Testis (tissue), 2 donors: ENCODE results near the gene PAPPA.

Source experiments
- POLR2A ChIP-seq: fragments of 450-650 bp; IDR thresholded peaks from one replicate; pipeline ENCODE4 v1.6.1; 2017; ENCODE audit warnings: antibody characterized with exemption, mild to moderate bottlenecking, moderate library complexity
- TF ChIP-seq, protein P1 (sequence below), 3 experiments: fragments of 450-650 bp in 2 of 3; fragments of 200-600 bp in 1 of 3; sonication (generic) in 1 of 3; IDR thresholded peaks; one replicate each; pipeline ENCODE4 v1.5.1; 2016 to 2019; ENCODE audit warnings: antibody characterized with exemption in 3 of 3, mild to moderate bottlenecking in 2 of 3, moderate library complexity in 1 of 3

DNA sequence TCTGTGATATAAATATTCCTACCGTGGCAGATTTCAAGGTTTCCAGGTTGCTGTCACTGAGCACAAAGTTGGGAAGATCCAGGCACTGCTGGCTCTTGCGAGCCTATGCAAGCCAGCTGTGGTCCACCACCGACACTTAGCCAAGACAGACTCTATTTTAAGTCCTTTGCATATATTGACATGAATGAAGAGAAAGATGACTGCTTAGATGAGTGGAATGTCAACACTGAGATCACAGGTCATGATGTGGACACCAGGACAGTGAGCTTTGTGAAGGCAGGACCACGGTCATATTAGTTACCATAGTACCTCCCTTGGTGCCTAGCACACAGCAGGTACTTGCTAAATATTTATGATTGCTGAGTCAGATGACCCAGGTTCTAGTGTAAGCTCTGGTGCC lies 217.0 kb downstream of the PAPPA start:
- TF ChIP-seq, protein P1, sequence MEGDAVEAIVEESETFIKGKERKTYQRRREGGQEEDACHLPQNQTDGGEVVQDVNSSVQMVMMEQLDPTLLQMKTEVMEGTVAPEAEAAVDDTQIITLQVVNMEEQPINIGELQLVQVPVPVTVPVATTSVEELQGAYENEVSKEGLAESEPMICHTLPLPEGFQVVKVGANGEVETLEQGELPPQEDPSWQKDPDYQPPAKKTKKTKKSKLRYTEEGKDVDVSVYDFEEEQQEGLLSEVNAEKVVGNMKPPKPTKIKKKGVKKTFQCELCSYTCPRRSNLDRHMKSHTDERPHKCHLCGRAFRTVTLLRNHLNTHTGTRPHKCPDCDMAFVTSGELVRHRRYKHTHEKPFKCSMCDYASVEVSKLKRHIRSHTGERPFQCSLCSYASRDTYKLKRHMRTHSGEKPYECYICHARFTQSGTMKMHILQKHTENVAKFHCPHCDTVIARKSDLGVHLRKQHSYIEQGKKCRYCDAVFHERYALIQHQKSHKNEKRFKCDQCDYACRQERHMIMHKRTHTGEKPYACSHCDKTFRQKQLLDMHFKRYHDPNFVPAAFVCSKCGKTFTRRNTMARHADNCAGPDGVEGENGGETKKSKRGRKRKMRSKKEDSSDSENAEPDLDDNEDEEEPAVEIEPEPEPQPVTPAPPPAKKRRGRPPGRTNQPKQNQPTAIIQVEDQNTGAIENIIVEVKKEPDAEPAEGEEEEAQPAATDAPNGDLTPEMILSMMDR (IDR thresholded peaks at IDR 0.05): no peak
- TF ChIP-seq POLR2A: no peak
